Endothelial cell of umbilical vein (primary cell): ENCODE measurements around the gene OOSP4A. TPM values are rescaled to one million over a fixed set of nuclear protein-coding genes. Genes with fewer than 3 reads are reported as not detected.

Experiments
- BruUV-seq: library from RNA; stranded (reverse); fragments of 400-500 nt; replicated peaks from 2 replicates; lab custom pipeline; 2021; lab: Mats Ljungman, UMichigan
- CTCF ChIA-PET: fragments of 300-600, 350-600 bp; sonication (Branson Sonifier 250); formaldehyde crosslinking; loops from one replicate; lab custom pipeline; 2021; ENCODE audit warnings: antibody characterized with exemption, inconsistent platforms; lab: Charles Lee
- POLR2A ChIA-PET: fragments of 300-600, 350-600 bp; sonication (Branson Sonifier 250); formaldehyde crosslinking; loops from one replicate; lab custom pipeline; 2021; ENCODE audit warnings: antibody characterized with exemption, inconsistent platforms; lab: Charles Lee
- DNase-seq: peaks from one replicate; pipeline ENCODE4 v3.0.0-alpha.2; 2011; ENCODE audit warnings: low read depth, low spot score
- FAIRE-seq: peaks from 2 replicates; lab custom pipeline; 2011; peaks lifted over from hg19 to GRCh38; lab: Jason Lieb, UNC
- H2AFZ ChIP-seq: 2 replicates; pipeline ENCODE4 v1.6.0; 2012; ENCODE audit warnings: low read depth, low read length, control low read depth, inconsistent platforms
- H3K27ac ChIP-seq: 2 replicates; pipeline ENCODE4 v1.5.1; 2011; ENCODE audit warnings: low read depth, mild to moderate bottlenecking, control low read depth, low read length, moderate library complexity; ENCODE audit not compliant: insufficient read depth
- H3K27me3 ChIP-seq, 2 experiments: 2 replicates each; pipeline versions ENCODE4 v1.6.0 to v1.6.1; 2011; ENCODE audit warnings: low read length in 2 of 2, mixed read lengths in 1 of 2; ENCODE audit not compliant: control insufficient read depth in 2 of 2, insufficient read depth in 2 of 2
- H3K36me3 ChIP-seq, 2 experiments: 2 replicates in 1 of 2; 3 replicates in 1 of 2; pipeline ENCODE4 v1.5.1; 2011; ENCODE audit warnings: low read length in 2 of 2, mild to moderate bottlenecking in 1 of 2, moderate library complexity in 1 of 2; ENCODE audit not compliant: control insufficient read depth in 2 of 2, insufficient read depth in 2 of 2; ENCODE audit errors: extremely low read depth in 1 of 2
- H3K4me1 ChIP-seq: 3 replicates; pipeline ENCODE4 v1.5.1; 2011; ENCODE audit warnings: mild to moderate bottlenecking, low read length; ENCODE audit not compliant: control insufficient read depth, insufficient read depth; ENCODE audit errors: extremely low read depth
- H3K4me2 ChIP-seq: 2 replicates; pipeline ENCODE4 v1.6.1; 2011; ENCODE audit warnings: low read length, control low read depth, mixed read lengths; ENCODE audit not compliant: insufficient read depth
- H3K4me3 ChIP-seq, 3 experiments: fragments of 200-600 bp in 1 of 3; sonication (generic), shearing (Covaris generic) in 1 of 3; replicated peaks in 1 of 3; 2 replicates each; pipeline ENCODE4 v1.5.1; 2011 to 2016; ENCODE audit warnings: control low read depth in 3 of 3, low read length in 3 of 3, mild to moderate bottlenecking in 2 of 3, inconsistent platforms in 1 of 3, low read depth in 1 of 3, moderate library complexity in 1 of 3; ENCODE audit not compliant: insufficient read depth in 1 of 3
- H3K79me2 ChIP-seq: 2 replicates; pipeline ENCODE4 v1.6.0; 2012; ENCODE audit warnings: low read length, inconsistent platforms; ENCODE audit not compliant: control insufficient read depth, insufficient read depth
- H3K9ac ChIP-seq: replicated peaks from 2 replicates; pipeline ENCODE3; 2011; ENCODE audit warnings: low read length, control low read depth; ENCODE audit not compliant: insufficient read depth; ENCODE audit errors: extremely low read depth
- H3K9me1 ChIP-seq: replicated peaks from 3 replicates; pipeline ENCODE4 v1.6.0; 2011; ENCODE audit warnings: mild to moderate bottlenecking, low read length; ENCODE audit not compliant: control insufficient read depth, insufficient read depth; ENCODE audit errors: extremely low read depth
- H3K9me3 ChIP-seq: replicated peaks from 2 replicates; pipeline ENCODE4 v1.5.1; 2012; ENCODE audit warnings: low read length, inconsistent platforms; ENCODE audit not compliant: control insufficient read depth, insufficient read depth
- H4K20me1 ChIP-seq: replicated peaks from 2 replicates; pipeline ENCODE3; 2011; ENCODE audit warnings: mild to moderate bottlenecking, low read length; ENCODE audit not compliant: control insufficient read depth, insufficient read depth; ENCODE audit errors: extremely low read depth
- CTCF ChIP-seq, 2 donors: IDR thresholded peaks; 1 replicate in 1 of 2; 2 replicates in 1 of 2; pipeline ENCODE4 v1.5.1; 2011; ENCODE audit warnings: low read length in 2 of 2, mild to moderate bottlenecking in 2 of 2, moderate library complexity in 2 of 2, control low read depth in 1 of 2, inconsistent platforms in 1 of 2, low read depth in 1 of 2; ENCODE audit not compliant: insufficient read depth in 1 of 2; ENCODE audit errors: extremely low read depth in 1 of 2
- EZH2 ChIP-seq: IDR thresholded peaks from 2 replicates; pipeline ENCODE4 v1.6.1; 2012; ENCODE audit warnings: borderline replicate concordance, low read depth, mild to moderate bottlenecking, moderate library complexity, low read length, inconsistent platforms; ENCODE audit not compliant: severe bottlenecking
- FOS ChIP-seq: IDR thresholded peaks from 2 replicates; pipeline ENCODE4 v1.6.1; 2011; ENCODE audit warnings: mild to moderate bottlenecking, low read length, moderate library complexity, borderline replicate concordance; ENCODE audit not compliant: insufficient read depth
- GATA2 ChIP-seq: IDR thresholded peaks from 2 replicates; pipeline ENCODE4 v1.7.0; 2011; ENCODE audit warnings: low read depth, mild to moderate bottlenecking, moderate library complexity, mixed read lengths, low read length; ENCODE audit not compliant: insufficient read length, insufficient read depth
- JUN ChIP-seq: IDR thresholded peaks from 2 replicates; pipeline ENCODE4 v1.6.1; 2011; ENCODE audit warnings: borderline replicate concordance, low read depth; ENCODE audit not compliant: insufficient read length, insufficient read depth
- MAX ChIP-seq: IDR thresholded peaks from 2 replicates; pipeline ENCODE4 v1.6.1; 2011; ENCODE audit not compliant: insufficient read depth, insufficient read length
- MYC ChIP-seq: IDR thresholded peaks from one replicate; pipeline ENCODE4 v1.6.1; 2011; ENCODE audit warnings: mild to moderate bottlenecking, low read depth, low read length
- POLR2A ChIP-seq: IDR thresholded peaks from 2 replicates; pipeline ENCODE4 v1.6.1; 2012; ENCODE audit warnings: low read depth, mild to moderate bottlenecking, control low read depth, low read length
- POLR2AphosphoS5 ChIP-seq: IDR thresholded peaks from 2 replicates; pipeline ENCODE4 v1.6.1; 2012; ENCODE audit warnings: low read depth, mild to moderate bottlenecking, control low read depth, low read length, moderate library complexity; ENCODE audit not compliant: insufficient read depth
- dilution Hi-C: fragments of 300-500 bp; cut with MboI; formaldehyde crosslinking; loops from one replicate; pipeline ENCODE4 v1.15.0; 2019; ENCODE audit warnings: low sequenced_read_pairs; ENCODE audit not compliant: extremely low pct_ligation_motif_present
- intact Hi-C: fragments of 100-400 bp; cut with micrococcal nuclease; formaldehyde crosslinking; loops from one replicate; pipeline ENCODE4 v1.10.0; 2022
- polyA plus RNA-seq, 4 experiments: library from polyadenylated mRNA; depleted of rRNA in 3 of 4; stranded (reverse) in 3 of 4; unstranded in 1 of 4; fragments of >200 nt; gene quantifications; 2 replicates each; pipeline versions ENCODE4 v1.2.1 to v1.2.3, GENCODE V29; 2011 to 2012; ENCODE audit warnings: missing spikeins in 1 of 4
- total RNA-seq: library from RNA; stranded (reverse); gene quantifications from 2 replicates; pipeline ENCODE4 v1.2.3, GENCODE V29; 2021

Gene OOSP4A
- total and polyA plus RNA-seq, 2 donors (not counting 3 experiments of a cell fraction or from before 2014, with no cell fraction given): not detected

- TF ChIP-seq FOS (no peak), JUN (no peak), EZH2 (no peak), GATA2 (no peak), MYC (no peak), MAX (no peak), CTCF (IDR thresholded peaks at IDR 0.05; ENCODE audit: extremely low read depth in 1 of 2, insufficient read depth in 1 of 2, low read depth in 1 of 2, low read length in 2 of 2) (no peak), POLR2AphosphoS5 (no peak), POLR2A (no peak)
- DNase-seq (no peak), FAIRE-seq (no peak)
- Histone ChIP-seq H3K9me3 (no peaks in the 10 kb centered on the region), H3K27ac (no peak overlapping the region), H4K20me1 (no peaks in the 10 kb centered on the region), H3K4me3 (no peak overlapping the region), H3K9me1 (no peaks in the 10 kb centered on the region), H3K27me3 (peaks cover 5% of the 10 kb centered on the region in 2 experiments), H3K4me1 (no peaks in the 10 kb centered on the region), H3K9ac (no peak overlapping the region), H3K4me2 (no peak overlapping the region), H2AFZ (no peak overlapping the region), H3K36me3 (no peaks in the 10 kb centered on the region), H3K79me2 (no peaks in the 10 kb centered on the region)
- intact Hi-C loops (no loop called here), dilution Hi-C loops (no loop called here)
- no TSS peak for BruUV-seq
- ChIA-PET POLR2A (no interaction called here), CTCF (no interaction called here)
Measured at GRCh38 chr11:59984368-59984767, 20.5 kb downstream of the OOSP4A start.
